Stimulated activated CD4-positive, alpha-beta T cell treated with anti-CD3 and anti-CD28 coated beads, Interleukin-4, amount 100 ng/mL, for 1 hour (primary cell): Measurements from ENCODE around the gene MEFV.
"Not testable (repeated sequence)": the region's sequence is repeated elsewhere in the genome, so short reads cannot be mapped to it uniquely, and the experiment has no call there.

Experiments
- DNase-seq: peaks from one replicate; pipeline ENCODE4 v3.0.0-alpha.2; 2020

Gene MEFV

GRCh38 chr16:3215601-3216262 is 40.7 kb downstream of the MEFV start:
- no peak for DNase-seq

DNA sequence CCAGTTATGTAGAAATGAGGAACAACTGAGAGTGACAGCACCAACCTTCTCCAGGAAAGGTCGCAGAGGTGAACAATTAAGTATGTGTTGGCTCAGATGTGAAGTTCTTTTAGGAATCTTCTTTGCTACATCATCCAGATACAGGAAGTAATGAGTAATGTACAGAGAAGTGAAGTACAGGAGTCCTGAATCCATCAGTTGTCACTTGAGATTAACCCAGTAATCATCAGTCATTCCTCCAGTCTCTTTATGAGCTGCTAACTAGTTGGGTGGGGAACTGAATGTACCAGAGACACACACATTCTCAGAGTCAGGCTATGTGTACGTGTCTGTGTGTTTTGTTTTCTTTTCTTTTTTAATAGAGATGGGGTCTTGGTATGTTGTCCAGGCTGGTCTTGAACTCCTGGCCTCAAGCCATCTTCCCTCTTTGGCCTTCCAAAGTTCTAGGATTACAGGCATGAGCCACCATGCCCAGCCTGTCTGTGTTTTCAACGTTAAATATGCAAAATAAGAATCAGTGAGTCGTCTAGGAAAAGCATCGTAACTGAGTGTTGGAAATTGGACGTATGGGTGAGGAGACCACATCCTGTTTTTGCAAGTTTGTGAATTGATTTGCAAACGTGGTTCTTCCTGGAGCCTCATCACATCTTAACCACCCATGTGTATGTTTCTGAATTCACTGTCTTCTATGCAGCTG is 41.4 kb downstream of the MEFV start:
- no peak for DNase-seq

GRCh38 chr16:3212567-3212966 is 43.9 kb downstream of the MEFV start:
- no peak for DNase-seq

DNA sequence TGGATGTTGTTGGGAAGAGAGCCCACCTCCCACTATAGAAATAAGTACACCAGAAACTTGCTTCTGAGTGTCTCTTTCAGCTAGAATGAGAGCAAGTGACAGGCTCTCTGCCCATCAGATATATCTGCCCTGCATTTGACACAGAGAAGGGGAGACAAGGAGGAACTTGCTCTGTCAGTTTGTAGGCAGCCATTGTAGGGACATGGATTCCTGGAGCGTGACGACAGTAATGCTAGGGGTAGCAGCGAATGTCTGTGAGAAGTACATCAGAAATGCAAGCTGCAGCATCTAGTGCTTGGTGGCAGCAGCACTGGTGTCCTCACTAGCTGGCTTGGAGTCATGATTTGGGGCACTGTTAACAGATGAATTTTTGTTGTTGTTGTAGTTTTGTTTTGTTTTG is 44.4 kb downstream of the MEFV start:
- DNase-seq, result no peak

DNA sequence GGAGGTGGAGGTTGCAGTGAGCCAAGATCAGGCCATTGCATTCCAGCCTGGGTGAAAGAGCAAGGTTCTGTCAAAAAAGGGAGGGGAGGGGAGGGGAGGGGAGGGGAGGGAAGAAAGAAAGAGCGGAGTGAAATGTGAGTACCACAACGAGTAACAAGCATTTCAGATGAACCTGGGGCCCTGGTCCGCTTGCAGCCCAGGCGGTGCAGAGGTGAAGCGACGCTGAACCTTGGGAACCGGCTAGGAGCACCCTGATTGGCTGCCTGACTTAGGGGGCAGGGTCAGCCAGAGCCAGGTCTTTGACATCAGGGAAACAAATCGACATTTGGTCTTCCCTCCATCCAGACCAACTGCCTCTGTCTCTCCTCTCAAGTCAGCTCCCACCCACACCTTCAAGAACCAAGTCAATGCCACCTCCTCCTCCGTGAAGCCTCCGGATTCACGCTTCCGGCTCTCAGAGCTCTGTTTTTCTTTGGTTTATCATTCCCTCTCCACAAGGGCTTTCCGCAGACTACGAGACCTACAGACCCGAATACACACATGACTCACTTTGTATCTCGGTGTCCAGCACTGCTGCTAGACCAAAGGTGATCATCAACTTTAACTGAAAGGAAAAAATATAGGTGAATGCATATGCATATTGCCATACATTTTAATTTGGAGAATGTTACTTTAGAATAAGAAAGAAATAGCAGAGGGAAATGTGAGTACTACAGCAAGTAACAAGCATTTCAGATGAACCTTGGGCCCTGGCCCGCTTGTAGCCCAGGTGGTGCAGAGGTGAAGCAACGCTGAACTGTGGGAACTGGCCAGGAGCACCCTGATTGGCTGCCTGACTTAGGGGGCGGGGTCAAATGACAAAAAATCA is 49.1 kb downstream of the MEFV start:
- DNase-seq, result no peak

GRCh38 chr16:3205939-3206338 is 50.5 kb downstream of the MEFV start:
- DNase-seq, result not testable (repeated sequence)

GRCh38 chr16:3202903-3203539 is 53.4 kb downstream of the MEFV start:
- no peak for DNase-seq

GRCh38 chr16:3198334-3199072 is 57.9 kb downstream of the MEFV start:
- no peak for DNase-seq

- not testable (repeated sequence) for DNase-seq
Measured at GRCh38 chr16:3197694-3198333, 58.6 kb downstream of the MEFV start.

- DNase-seq, result no peak
Measured at GRCh38 chr16:3195975-3196374, 60.5 kb downstream of the MEFV start.

GRCh38 chr16:3194792-3195191 is 61.6 kb downstream of the MEFV start:
- no peak for DNase-seq

DNA sequence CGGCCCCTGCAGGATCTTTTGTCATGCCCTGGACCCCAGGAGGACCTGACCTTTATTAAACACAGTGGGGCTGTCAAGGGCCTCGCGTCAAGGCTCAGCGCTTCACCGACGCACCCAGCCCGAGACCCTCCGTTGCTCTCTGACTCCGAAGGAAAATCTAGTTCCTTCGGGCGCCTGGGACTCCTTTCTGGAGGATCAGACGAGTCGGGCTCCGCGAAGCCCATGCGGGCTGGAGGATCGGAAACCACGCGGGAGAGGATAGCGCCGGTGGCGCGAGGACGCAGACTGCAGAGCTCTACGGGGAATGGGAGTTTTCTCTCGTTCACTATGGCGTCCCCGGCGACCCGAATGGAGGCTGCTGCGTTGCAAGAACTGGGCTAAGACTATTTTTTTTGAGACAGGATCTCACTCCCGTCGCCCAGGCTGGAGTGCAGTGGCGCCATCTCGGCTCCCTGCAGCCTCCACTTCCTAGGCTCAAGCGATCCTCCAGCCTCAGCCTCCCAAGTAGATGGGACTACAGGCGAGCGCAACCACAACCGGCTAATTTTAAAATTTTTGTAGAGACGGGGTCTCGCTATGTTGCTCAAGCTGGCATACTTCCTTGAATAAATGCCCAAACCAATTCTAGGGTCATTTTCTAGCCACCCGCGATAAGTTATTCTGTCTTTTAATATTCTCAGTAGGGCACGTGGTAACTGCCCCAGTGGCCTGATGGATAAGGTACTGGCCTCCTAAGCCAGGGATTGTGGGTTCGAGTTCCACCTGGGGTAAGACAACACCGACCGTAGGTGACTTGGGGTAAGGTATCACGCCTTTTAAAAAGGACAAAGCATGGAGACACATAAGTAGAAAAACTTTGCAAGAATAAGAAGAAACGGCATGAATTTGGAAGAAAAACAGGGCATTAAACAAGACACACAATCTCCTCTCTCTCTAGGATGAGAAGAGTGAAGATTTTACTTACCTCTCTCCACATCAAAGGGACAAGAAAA is 62.9 kb downstream of the MEFV start:
- DNase-seq, result no peak

DNA sequence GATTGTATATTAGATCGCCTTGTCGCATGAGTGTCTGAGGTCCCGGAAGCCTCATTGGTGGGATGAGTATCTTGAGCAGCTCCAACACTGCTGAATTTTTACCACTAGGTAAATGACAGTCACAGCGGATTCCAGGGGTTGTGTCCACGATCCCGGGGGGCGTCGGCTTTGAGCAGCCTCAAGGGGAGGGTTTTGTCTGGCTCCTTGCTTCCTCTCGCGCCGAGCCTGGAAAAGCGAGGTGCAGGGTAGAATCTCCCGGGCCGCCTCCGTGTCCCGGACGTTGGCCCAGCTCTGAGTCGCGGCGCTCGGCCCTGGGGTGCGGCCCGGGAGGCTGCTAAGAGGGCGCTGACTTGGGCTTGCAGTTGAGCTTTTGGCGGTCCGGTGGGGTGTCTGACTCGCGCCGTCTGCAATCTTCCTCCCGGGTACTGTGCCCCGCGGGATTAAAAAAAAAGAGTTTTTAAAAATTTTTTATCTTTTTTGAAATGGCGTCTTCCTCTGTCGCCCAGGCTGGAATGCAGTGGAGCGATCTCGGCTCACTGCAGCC is 63.9 kb downstream of the MEFV start:
- no peak for DNase-seq
